Measurements from ENCODE around the gene RBM34. TPM values are rescaled to one million over a fixed set of nuclear protein-coding genes. Genes with fewer than 3 reads are reported as not detected.

Gene RBM34
- total RNA-seq, 1 donor from 2014 or later, result 94.2 TPM

GRCh38 chr1:235107368-235108184, 53.5 kb downstream of the RBM34 start:
- Mint-ChIP-seq H3K27me3 (ENCODE audit: unreplicated experiment) (peaks cover 5% of the 10 kb centered on the region), H3K36me3 (ENCODE audit: unreplicated experiment) (no peaks in the 10 kb centered on the region), H3K4me3 (ENCODE audit: unreplicated experiment) (no peak overlapping the region), H3K4me1 (ENCODE audit: low read depth, unreplicated experiment) (peaks cover 9% of the 10 kb centered on the region), H3K9me3 (ENCODE audit: unreplicated experiment) (no peaks in the 10 kb centered on the region), H3K27ac (ENCODE audit: unreplicated experiment) (no peak overlapping the region)
- no peak for DNase-seq
- TF ChIP-seq CTCF (IDR thresholded peaks at IDR 0.05; ENCODE audit: partially characterized antibody, unreplicated experiment), result no peak

- no peak for TF ChIP-seq CTCF (IDR thresholded peaks at IDR 0.05; ENCODE audit: partially characterized antibody, unreplicated experiment)
- peaks cover 5% of the 10 kb centered on the region for H3K27me3 Mint-ChIP-seq (ENCODE audit: unreplicated experiment)
- no peak overlapping the region for H3K27ac Mint-ChIP-seq (ENCODE audit: unreplicated experiment)
Observed at GRCh38 chr1:235106457-235106856, 54.6 kb downstream of the RBM34 start.

DNA sequence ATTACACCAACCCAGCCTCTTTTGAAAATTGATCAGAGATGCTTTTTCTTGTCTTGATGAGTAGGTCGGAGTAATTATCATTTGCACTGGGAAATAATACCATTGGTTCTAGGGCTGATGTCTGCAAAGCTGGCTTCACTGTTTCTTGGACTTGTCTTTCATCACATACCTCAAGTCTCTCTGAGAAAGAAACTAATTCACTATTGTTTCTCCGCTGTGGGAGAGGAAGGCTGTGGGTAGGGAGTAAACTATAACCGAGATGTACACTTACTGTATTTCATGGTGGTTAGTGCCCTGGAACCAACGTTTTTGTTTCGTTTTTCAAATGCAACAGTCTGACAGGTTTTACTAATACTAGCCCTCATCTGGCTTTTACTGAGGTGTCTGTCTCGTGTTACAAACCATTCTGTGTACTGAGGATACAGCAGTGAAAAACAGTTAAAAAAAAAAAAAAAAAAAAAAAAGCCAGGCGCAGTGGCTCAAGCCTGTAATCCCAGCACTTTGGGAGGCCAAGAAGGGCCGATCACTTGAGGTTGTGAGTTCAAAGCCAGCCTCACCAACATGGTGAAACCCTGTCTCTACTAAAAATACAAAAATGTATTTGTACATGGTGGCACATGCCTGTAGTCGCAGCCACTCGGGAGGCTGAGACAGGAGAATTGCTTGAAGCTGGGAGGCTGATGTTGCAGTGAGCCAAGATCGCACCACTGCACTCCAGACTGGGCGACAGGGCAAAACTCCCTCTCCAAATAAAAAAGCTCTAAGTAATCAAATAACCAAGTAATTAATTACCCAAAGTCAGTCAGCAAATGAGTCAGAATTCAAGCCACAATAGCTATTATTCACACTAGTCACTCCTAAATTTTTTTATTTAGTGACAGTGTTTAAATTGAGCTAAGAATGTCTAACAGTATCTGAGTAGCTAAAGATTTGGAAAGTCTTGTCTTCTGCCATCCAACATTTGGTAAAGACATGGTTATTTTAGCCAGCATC, 55.7 kb downstream of the RBM34 start:
- no peak for DNase-seq
- Mint-ChIP-seq H3K4me3 (ENCODE audit: unreplicated experiment) (no peak overlapping the region), H3K36me3 (ENCODE audit: unreplicated experiment) (no peaks in the 10 kb centered on the region), H3K27ac (ENCODE audit: unreplicated experiment) (no peak overlapping the region), H3K9me3 (ENCODE audit: unreplicated experiment) (no peaks in the 10 kb centered on the region), H3K4me1 (ENCODE audit: low read depth, unreplicated experiment) (peaks cover 11% of the 10 kb centered on the region), H3K27me3 (ENCODE audit: unreplicated experiment) (peaks cover 5% of the 10 kb centered on the region)
- TF ChIP-seq CTCF (IDR thresholded peaks at IDR 0.05; ENCODE audit: partially characterized antibody, unreplicated experiment), result no peak

More at GRCh38 chr1:235106457-235106856, 54.6 kb downstream of the RBM34 start:
- Mint-ChIP-seq H3K4me1 (ENCODE audit: low read depth, unreplicated experiment) (peaks cover 9% of the 10 kb centered on the region), H3K36me3 (ENCODE audit: unreplicated experiment) (no peaks in the 10 kb centered on the region), H3K4me3 (ENCODE audit: unreplicated experiment) (no peak overlapping the region), H3K9me3 (ENCODE audit: unreplicated experiment) (no peaks in the 10 kb centered on the region)
- no peak for DNase-seq

GRCh38 chr1:235102993-235103411, 58.0 kb downstream of the RBM34 start:
- peaks cover 1% of the 10 kb centered on the region for H3K9me3 Mint-ChIP-seq (ENCODE audit: unreplicated experiment)
- H3K27me3 Mint-ChIP-seq (ENCODE audit: unreplicated experiment), result peaks cover 7% of the 10 kb centered on the region
- no peak overlapping the region for H3K4me3 Mint-ChIP-seq (ENCODE audit: unreplicated experiment)
- TF ChIP-seq CTCF (IDR thresholded peaks at IDR 0.05; ENCODE audit: partially characterized antibody, unreplicated experiment), result no peak
- no peaks in the 10 kb centered on the region for H3K36me3 Mint-ChIP-seq (ENCODE audit: unreplicated experiment)
- no peak overlapping the region for H3K27ac Mint-ChIP-seq (ENCODE audit: unreplicated experiment)
- H3K4me1 Mint-ChIP-seq (ENCODE audit: low read depth, unreplicated experiment), result peaks cover 17% of the 10 kb centered on the region
- no peak for DNase-seq
